Jurkat, Clone E6-1 (cell line): Measurements from ENCODE around the gene COPS8.

Experiments used
- DNase-seq: peaks from one replicate; pipeline ENCODE4 v3.0.0-alpha.2; 2011; ENCODE audit warnings: low read depth, low spot score
- H3K4me3 ChIP-seq: 2 replicates; pipeline ENCODE4 v1.5.1; 2011; ENCODE audit warnings: mild to moderate bottlenecking, low read length, control low read depth, moderate library complexity

COPS8 gene

GRCh38 chr2:237148624-237149023, 62.9 kb downstream of the COPS8 start:
- no peak for DNase-seq
- no peak overlapping the region for H3K4me3 ChIP-seq

GRCh38 chr2:237149425-237149824, 63.7 kb downstream of the COPS8 start:
- no peak for DNase-seq
- no peak overlapping the region for H3K4me3 ChIP-seq
